Measurements from ENCODE around the gene MAP1LC3B2.

Gene MAP1LC3B2

GRCh38 chr12:116598311-116599284 lies 39.4 kb downstream of the MAP1LC3B2 start:
- H3K4me3 ChIP-seq (ENCODE audit: low read depth, low read length): no peak overlapping the region
- no peak for TF ChIP-seq CTCF (IDR thresholded peaks at IDR 0.05; ENCODE audit: low read depth, low read length, missing control alignments)

DNA sequence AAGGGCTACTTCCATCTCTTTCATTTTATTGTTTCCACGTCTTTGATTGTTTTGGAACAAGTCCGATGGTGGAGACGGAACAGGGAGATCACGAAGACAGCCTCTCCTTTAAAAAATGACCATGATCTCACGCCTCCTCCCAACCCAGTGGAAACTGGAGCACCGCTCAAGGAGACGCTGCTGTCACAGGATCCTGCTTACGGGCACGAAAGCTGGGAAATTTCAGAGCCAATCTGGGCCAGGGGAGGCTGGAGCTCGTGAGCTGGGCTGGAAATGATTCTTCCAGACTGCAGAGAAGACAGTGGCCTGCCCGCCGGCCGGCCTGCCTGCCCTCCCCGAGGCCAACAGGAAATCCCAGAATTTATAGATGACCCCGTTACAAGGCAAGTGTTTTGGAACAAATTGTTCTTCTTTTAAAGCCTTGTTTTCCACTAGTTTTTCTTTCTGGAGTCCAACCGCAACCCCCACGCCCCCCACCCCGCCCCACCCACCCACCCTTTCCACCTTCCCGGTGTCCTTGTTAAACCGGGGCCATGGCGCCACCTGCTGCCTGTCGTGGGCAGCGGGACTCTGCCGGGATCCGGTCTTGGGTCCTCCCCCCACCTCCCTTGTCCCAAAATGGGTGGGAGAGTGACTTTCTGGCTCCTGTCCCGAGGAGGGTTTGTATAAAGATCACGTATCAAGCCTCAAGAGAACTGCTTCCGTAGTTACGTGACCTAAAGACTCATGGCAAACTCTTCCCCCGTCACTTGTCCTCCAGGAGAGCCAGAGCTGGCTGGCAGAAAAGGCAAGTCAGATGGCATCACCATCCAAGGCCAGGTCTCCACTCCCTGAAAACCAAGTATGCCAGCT lies 40.3 kb downstream of the MAP1LC3B2 start:
- peak; percentile 59 for TF ChIP-seq CTCF (IDR thresholded peaks at IDR 0.05; ENCODE audit: low read depth, low read length, missing control alignments)
- no peak for DNase-seq (ENCODE audit: low read depth)
- H3K4me3 ChIP-seq (ENCODE audit: low read depth, low read length): no peak overlapping the region

More at GRCh38 chr12:116598311-116599284, 39.4 kb downstream of the MAP1LC3B2 start:
- no peak for DNase-seq (ENCODE audit: low read depth)

DNA sequence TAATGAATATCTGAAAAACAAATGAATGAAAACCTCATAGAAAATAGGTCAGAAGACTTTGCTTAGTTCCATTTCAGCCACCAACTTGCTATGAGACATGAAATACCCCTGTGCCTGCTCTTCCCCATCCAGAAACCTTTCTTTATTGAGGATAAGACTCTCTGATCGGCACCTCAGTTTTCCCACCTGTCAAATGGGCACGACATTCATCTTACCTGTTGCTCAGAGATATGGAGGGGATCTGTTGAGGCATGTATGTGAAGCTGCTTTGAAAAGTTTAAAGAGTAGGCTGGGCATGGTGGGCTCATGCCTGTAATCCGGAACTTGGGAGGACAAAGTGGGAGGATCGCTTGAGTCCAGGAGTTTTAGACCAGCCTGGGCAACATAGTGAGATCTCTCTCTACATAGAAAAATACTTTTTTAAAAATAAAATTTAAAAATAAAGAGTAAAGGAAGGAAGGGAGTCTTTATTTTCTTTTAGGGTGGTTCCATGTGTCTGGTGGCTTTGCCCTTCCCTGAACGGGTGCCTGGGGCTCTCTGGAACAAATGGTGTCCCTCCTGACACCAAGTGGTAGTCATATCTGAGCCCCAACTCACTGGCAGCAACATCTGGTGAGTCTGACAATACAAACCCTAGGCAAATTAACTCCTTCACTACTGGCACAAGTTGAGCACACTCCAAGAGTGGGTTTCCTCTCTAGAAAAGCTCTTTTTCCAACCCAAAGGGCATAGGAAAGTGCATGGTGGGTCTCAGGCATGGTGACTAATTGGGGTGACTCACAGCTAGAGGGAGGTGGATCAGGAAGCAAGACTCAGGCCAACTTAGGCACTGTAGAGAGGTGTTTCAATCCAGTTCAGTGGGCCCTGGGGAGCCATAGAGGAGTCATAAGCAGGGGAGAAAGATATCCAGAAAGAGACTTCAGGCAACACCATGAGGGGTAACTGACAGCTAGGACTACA lies 42.1 kb downstream of the MAP1LC3B2 start:
- no peak for DNase-seq (ENCODE audit: low read depth)
- TF ChIP-seq CTCF (IDR thresholded peaks at IDR 0.05; ENCODE audit: low read depth, low read length, missing control alignments): no peak
- H3K4me3 ChIP-seq (ENCODE audit: low read depth, low read length): no peak overlapping the region

DNA sequence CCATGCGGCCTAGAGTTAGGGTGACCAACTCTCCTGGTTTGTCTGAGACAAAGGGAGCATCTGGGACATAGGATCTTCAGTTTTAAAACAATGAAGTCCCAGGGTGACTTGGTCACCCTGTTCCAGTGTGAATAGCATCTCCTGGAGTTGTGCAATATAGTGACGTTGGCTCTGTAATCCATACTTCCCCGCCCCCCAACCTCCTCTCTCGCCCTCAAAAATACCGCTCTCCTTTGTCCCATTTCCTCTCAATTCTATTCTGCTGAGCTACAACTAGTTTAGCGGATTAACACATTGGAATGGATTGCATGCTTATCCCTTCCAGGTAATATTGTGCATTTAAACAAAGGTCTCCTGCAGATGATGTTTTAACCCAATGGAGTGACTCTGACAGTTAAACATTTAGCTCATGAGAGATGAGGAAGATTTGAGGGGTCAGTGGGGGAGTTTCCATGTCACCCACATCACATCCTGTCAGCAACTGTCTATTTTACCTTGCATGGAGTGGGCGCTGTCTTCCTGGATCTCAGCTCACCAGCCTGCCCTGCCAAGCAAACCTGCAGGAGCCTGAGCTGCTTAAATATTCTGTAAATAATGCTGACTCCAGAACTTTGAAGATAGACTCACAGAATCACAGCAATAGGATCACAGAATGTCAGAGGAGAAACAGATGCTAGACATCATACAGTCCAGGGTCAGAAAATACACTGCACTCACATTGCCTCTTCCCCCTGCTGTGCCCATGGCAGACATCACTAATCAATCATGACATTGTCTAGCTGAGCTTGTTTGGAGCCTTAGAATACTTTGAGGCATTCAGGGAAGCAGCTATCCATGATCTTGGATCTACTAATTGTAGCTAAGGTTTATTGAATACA lies 43.0 kb downstream of the MAP1LC3B2 start:
- TF ChIP-seq CTCF (IDR thresholded peaks at IDR 0.05; ENCODE audit: low read depth, low read length, missing control alignments): no peak
- H3K4me3 ChIP-seq (ENCODE audit: low read depth, low read length): no peak overlapping the region
- no peak for DNase-seq (ENCODE audit: low read depth)

GRCh38 chr12:116603546-116604177 lies 44.5 kb downstream of the MAP1LC3B2 start:
- no peak for TF ChIP-seq CTCF (IDR thresholded peaks at IDR 0.05; ENCODE audit: low read depth, low read length, missing control alignments)
- H3K4me3 ChIP-seq (ENCODE audit: low read depth, low read length): no peak overlapping the region
- DNase-seq (ENCODE audit: low read depth): no peak
